ENCODE data around the gene POLN.

GRCh38 chr4:2262944-2263250 lies 21.0 kb upstream of the POLN start:
- no peak for TF ChIP-seq CEBPB (IDR thresholded peaks at IDR 0.05; ENCODE audit: low read depth, low read length)
- no peak for TF ChIP-seq MAFK (IDR thresholded peaks at IDR 0.05; ENCODE audit: low read depth, low read length)
- TF ChIP-seq CTCF (conservative IDR thresholded peaks at IDR 0.05; ENCODE audit: low read depth, low read length), result no peak
- TF ChIP-seq RAD21 (IDR thresholded peaks at IDR 0.05; ENCODE audit: low read length), result no peak

All from IMR-90 (cell line).